ENCODE results near the gene PCLO.
"Not testable (repeated sequence)": the region's sequence is repeated elsewhere in the genome, so short reads cannot be mapped to it uniquely, and the experiment has no call there.

Gene PCLO

GRCh38 chr7:83130191-83130590 is 32.5 kb downstream of the PCLO start:
- DNase-seq = no peak

- DNase-seq = no peak
Observed at GRCh38 chr7:83119494-83119893, 43.2 kb downstream of the PCLO start.

- DNase-seq = no peak
Observed at GRCh38 chr7:83119026-83119382, 43.7 kb downstream of the PCLO start.

- DNase-seq = no peak
Observed at GRCh38 chr7:83118347-83119025, 44.2 kb downstream of the PCLO start.

- DNase-seq = no peak
Observed at GRCh38 chr7:83117466-83117865, 45.2 kb downstream of the PCLO start.

- no peak for DNase-seq
Observed at GRCh38 chr7:83111391-83111790, 51.3 kb downstream of the PCLO start.

GRCh38 chr7:83109352-83109751 is 53.3 kb downstream of the PCLO start:
- no peak for DNase-seq

GRCh38 chr7:83105948-83106347 is 56.7 kb downstream of the PCLO start:
- no peak for DNase-seq

- DNase-seq = no peak
Observed at GRCh38 chr7:83105063-83105462, 57.6 kb downstream of the PCLO start.

- DNase-seq = no peak
Observed at GRCh38 chr7:83101530-83101929, 61.2 kb downstream of the PCLO start.

- DNase-seq = no peak
Observed at GRCh38 chr7:83096065-83096580, 66.6 kb downstream of the PCLO start.

GRCh38 chr7:83085299-83085698 is 77.4 kb downstream of the PCLO start:
- DNase-seq = no peak

- not testable (repeated sequence) for DNase-seq
Observed at GRCh38 chr7:83079879-83080278, 82.8 kb downstream of the PCLO start.

GRCh38 chr7:83077328-83077727 is 85.4 kb downstream of the PCLO start:
- no peak for DNase-seq

GRCh38 chr7:83072576-83073517 is 89.8 kb downstream of the PCLO start:
- no peak for DNase-seq

GRCh38 chr7:83065714-83066113 is 97.0 kb downstream of the PCLO start:
- no peak for DNase-seq

- DNase-seq = no peak
Observed at GRCh38 chr7:83060218-83060617, 102.5 kb downstream of the PCLO start.

GRCh38 chr7:83058667-83059066 is 104.0 kb downstream of the PCLO start:
- DNase-seq = no peak

GRCh38 chr7:83055197-83055596 is 107.5 kb downstream of the PCLO start:
- DNase-seq = no peak

- no peak for DNase-seq
Observed at GRCh38 chr7:83054472-83054871, 108.2 kb downstream of the PCLO start.

GRCh38 chr7:83053965-83054364 is 108.7 kb downstream of the PCLO start:
- DNase-seq = no peak

GRCh38 chr7:83040484-83040883 is 122.2 kb downstream of the PCLO start:
- DNase-seq = no peak

- DNase-seq = no peak
Observed at GRCh38 chr7:83038787-83039186, 123.9 kb downstream of the PCLO start.

- DNase-seq = no peak
Observed at GRCh38 chr7:83036721-83037380, 125.8 kb downstream of the PCLO start.
